ENCODE measurements around the gene PLEKHG1. TPM values are rescaled to one million over a fixed set of nuclear protein-coding genes. Genes with fewer than 3 reads are reported as not detected.

The PLEKHG1 gene
- polyA plus RNA-seq, 2 of the 4 experiments (the other 2 are of a cell fraction) = 0.17 to 0.93 TPM

DNA sequence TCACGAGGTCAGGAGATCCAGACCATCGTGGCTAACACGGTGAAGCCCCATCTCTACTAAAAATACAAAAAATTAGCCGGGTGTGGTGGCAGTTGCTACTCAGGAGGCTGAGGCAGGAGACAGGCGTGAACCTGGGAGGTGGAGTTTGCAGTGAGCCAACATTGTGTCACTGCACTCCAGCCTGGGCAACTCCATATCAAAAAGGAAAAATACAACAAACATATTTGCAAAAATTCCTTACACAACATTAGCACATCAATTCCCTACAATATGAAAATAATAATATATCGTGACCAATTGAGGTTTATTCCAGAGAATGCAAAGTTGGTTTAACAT is 38.8 kb upstream of the PLEKHG1 start:
- TF ChIP-seq GATA3 (IDR thresholded peaks at IDR 0.05; ENCODE audit: borderline replicate concordance) = no peak
- TF ChIP-seq ZNF302 (CRISPR knock-in tag; IDR thresholded peaks at IDR 0.05) = no peak
- no peak for TF ChIP-seq ZFP36 (IDR thresholded peaks at IDR 0.05; ENCODE audit: borderline replicate concordance, partially characterized antibody)
- TF ChIP-seq, protein P1, sequence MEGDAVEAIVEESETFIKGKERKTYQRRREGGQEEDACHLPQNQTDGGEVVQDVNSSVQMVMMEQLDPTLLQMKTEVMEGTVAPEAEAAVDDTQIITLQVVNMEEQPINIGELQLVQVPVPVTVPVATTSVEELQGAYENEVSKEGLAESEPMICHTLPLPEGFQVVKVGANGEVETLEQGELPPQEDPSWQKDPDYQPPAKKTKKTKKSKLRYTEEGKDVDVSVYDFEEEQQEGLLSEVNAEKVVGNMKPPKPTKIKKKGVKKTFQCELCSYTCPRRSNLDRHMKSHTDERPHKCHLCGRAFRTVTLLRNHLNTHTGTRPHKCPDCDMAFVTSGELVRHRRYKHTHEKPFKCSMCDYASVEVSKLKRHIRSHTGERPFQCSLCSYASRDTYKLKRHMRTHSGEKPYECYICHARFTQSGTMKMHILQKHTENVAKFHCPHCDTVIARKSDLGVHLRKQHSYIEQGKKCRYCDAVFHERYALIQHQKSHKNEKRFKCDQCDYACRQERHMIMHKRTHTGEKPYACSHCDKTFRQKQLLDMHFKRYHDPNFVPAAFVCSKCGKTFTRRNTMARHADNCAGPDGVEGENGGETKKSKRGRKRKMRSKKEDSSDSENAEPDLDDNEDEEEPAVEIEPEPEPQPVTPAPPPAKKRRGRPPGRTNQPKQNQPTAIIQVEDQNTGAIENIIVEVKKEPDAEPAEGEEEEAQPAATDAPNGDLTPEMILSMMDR (IDR thresholded peaks at IDR 0.05) = no peak
- TF ChIP-seq, protein P2, sequence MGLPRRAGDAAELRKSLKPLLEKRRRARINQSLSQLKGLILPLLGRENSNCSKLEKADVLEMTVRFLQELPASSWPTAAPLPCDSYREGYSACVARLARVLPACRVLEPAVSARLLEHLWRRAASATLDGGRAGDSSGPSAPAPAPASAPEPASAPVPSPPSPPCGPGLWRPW (IDR thresholded peaks at IDR 0.05) = no peak
- TF ChIP-seq, protein P3, sequence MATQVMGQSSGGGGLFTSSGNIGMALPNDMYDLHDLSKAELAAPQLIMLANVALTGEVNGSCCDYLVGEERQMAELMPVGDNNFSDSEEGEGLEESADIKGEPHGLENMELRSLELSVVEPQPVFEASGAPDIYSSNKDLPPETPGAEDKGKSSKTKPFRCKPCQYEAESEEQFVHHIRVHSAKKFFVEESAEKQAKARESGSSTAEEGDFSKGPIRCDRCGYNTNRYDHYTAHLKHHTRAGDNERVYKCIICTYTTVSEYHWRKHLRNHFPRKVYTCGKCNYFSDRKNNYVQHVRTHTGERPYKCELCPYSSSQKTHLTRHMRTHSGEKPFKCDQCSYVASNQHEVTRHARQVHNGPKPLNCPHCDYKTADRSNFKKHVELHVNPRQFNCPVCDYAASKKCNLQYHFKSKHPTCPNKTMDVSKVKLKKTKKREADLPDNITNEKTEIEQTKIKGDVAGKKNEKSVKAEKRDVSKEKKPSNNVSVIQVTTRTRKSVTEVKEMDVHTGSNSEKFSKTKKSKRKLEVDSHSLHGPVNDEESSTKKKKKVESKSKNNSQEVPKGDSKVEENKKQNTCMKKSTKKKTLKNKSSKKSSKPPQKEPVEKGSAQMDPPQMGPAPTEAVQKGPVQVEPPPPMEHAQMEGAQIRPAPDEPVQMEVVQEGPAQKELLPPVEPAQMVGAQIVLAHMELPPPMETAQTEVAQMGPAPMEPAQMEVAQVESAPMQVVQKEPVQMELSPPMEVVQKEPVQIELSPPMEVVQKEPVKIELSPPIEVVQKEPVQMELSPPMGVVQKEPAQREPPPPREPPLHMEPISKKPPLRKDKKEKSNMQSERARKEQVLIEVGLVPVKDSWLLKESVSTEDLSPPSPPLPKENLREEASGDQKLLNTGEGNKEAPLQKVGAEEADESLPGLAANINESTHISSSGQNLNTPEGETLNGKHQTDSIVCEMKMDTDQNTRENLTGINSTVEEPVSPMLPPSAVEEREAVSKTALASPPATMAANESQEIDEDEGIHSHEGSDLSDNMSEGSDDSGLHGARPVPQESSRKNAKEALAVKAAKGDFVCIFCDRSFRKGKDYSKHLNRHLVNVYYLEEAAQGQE (IDR thresholded peaks at IDR 0.05) = no peak
- TF ChIP-seq SREBF2 (IDR thresholded peaks at IDR 0.05) = no peak
- TF ChIP-seq SMC3 (IDR thresholded peaks at IDR 0.05) = no peak
- TF ChIP-seq EHMT2 (IDR thresholded peaks at IDR 0.05; ENCODE audit: low read depth) = no peak
- no peak for TF ChIP-seq RNF2 (IDR thresholded peaks at IDR 0.05; ENCODE audit: borderline replicate concordance, low read depth)
- TF ChIP-seq TP53 (CRISPR knock-in tag; IDR thresholded peaks at IDR 0.05) = no peak
- TF ChIP-seq, protein P4, sequence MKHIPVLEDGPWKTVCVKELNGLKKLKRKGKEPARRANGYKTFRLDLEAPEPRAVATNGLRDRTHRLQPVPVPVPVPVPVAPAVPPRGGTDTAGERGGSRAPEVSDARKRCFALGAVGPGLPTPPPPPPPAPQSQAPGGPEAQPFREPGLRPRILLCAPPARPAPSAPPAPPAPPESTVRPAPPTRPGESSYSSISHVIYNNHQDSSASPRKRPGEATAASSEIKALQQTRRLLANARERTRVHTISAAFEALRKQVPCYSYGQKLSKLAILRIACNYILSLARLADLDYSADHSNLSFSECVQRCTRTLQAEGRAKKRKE (CRISPR knock-in tag; IDR thresholded peaks at IDR 0.05; ENCODE audit: low read depth) = no peak
- TF ChIP-seq CEBPB (IDR thresholded peaks at IDR 0.05) = no peak
- no peak for TF ChIP-seq PHF8 (IDR thresholded peaks at IDR 0.05; ENCODE audit: borderline replicate concordance, low read depth)
- TF ChIP-seq ZSCAN20 (CRISPR knock-in tag; IDR thresholded peaks at IDR 0.05) = no peak
- ChIA-PET POLR2A (no interaction called here), CTCF (no interaction called here)
- ATAC-seq (no peak), FAIRE-seq (no peak), DNase-seq (ENCODE audit: low read depth in 1 of 2, low spot score in 1 of 2) (no peak)
- no peak overlapping the region for H3K4me2 ChIP-seq
- WGBS (ENCODE audit: missing lambda C conversion rate) = 15% methylated on average over 6 of the region's 6 CpGs
- no peak overlapping the region for H3K4me3 ChIP-seq
- no peak overlapping the region for H3K27ac ChIP-seq
- H3K4me1 ChIP-seq = no peaks in the 10 kb centered on the region
- H3K9me3 ChIP-seq = no peaks in the 10 kb centered on the region

DNA sequence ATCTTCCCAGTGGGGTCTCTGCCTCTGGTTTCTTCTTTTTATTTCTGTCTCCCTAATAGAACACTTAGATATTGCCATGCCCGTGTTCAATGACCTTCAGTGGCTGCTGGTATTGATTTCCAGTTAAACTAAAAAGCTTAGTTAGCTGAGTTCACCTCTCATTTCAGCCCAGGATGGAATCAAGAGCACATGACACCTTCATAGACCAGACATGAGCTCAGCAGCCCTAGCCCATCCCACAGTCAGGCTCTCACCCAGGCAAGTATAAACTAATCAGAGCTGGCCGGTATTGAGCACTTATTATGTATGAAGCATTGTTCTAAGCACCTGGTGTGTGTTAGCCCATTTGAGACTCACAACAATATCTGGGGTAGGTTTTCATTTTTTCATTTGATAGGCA is 33.7 kb upstream of the PLEKHG1 start:
- ChIA-PET POLR2A (no interaction called here), CTCF (no interaction called here)
- FAIRE-seq (no peak), DNase-seq (ENCODE audit: low read depth in 1 of 2, low spot score in 1 of 2) (no peak), ATAC-seq (no peak)
- WGBS (ENCODE audit: missing lambda C conversion rate) = 19% methylated on average over 2 of the region's 2 CpGs
- Histone ChIP-seq H3K4me2 (no peak overlapping the region), H3K4me3 (no peak overlapping the region), H3K4me1 (no peaks in the 10 kb centered on the region), H3K27ac (no peak overlapping the region), H3K9me3 (no peaks in the 10 kb centered on the region)
- TF ChIP-seq ZSCAN20 (CRISPR knock-in tag; IDR thresholded peaks at IDR 0.05) = no peak
- TF ChIP-seq, protein P5, sequence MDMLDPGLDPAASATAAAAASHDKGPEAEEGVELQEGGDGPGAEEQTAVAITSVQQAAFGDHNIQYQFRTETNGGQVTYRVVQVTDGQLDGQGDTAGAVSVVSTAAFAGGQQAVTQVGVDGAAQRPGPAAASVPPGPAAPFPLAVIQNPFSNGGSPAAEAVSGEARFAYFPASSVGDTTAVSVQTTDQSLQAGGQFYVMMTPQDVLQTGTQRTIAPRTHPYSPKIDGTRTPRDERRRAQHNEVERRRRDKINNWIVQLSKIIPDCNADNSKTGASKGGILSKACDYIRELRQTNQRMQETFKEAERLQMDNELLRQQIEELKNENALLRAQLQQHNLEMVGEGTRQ (IDR thresholded peaks at IDR 0.05) = no peak
- TF ChIP-seq CEBPB (IDR thresholded peaks at IDR 0.05) = no peak
- TF ChIP-seq GATA3 (IDR thresholded peaks at IDR 0.05; ENCODE audit: borderline replicate concordance) = no peak
- TF ChIP-seq FOSL2 (IDR thresholded peaks at IDR 0.05) = no peak
- no peak for TF ChIP-seq FOSL2 (CRISPR knock-in tag; IDR thresholded peaks at IDR 0.05)
- no peak for TF ChIP-seq RCOR1 (IDR thresholded peaks at IDR 0.05; ENCODE audit: low read depth, low read length)
- no peak for TF ChIP-seq CHD2 (IDR thresholded peaks at IDR 0.05; ENCODE audit: low read length, partially characterized antibody)
- TF ChIP-seq KDM1A (IDR thresholded peaks at IDR 0.05; ENCODE audit: low read depth) = no peak
- no peak for TF ChIP-seq EHMT2 (IDR thresholded peaks at IDR 0.05; ENCODE audit: low read depth)
- no peak for TF ChIP-seq POLR2AphosphoS2 (conservative IDR thresholded peaks at IDR 0.05; ENCODE audit: low read length)
- TF ChIP-seq, protein P3 (IDR thresholded peaks at IDR 0.05) = no peak
- TF ChIP-seq HEYL (CRISPR knock-in tag; IDR thresholded peaks at IDR 0.05) = no peak
